CD14-positive monocyte (primary cell): ENCODE data around the gene POSTN. TPM values are rescaled to one million over a fixed set of nuclear protein-coding genes. Genes with fewer than 3 reads are reported as not detected.

ENCODE experiments used
- DNase-seq, 3 donors: peaks; one replicate each; pipeline ENCODE4 v3.0.0-alpha.2; 2011 to 2022
- H2AFZ ChIP-seq: 2 replicates; pipeline ENCODE4 v1.6.0; 2012; ENCODE audit warnings: mild to moderate bottlenecking, low read depth, low read length, inconsistent platforms; ENCODE audit not compliant: insufficient read depth, poor library complexity, severe bottlenecking
- H3K27ac ChIP-seq, 2 donors: 1 replicate in 1 of 2; 2 replicates in 1 of 2; pipeline ENCODE4 v1.5.1; 2012 to 2013; ENCODE audit warnings: low read length in 2 of 2, control low read depth in 1 of 2, inconsistent platforms in 1 of 2, low read depth in 1 of 2, mild to moderate bottlenecking in 1 of 2
- H3K27me3 ChIP-seq, 2 donors: one replicate each; pipeline versions ENCODE4 v1.6.0 to v1.6.1; 2011 to 2013; ENCODE audit warnings: low read length in 2 of 2; ENCODE audit not compliant: control insufficient read depth in 2 of 2, insufficient read depth in 2 of 2
- H3K36me3 ChIP-seq, 2 donors: replicated peaks in 1 of 2; 1 replicate in 1 of 2; 2 replicates in 1 of 2; pipeline versions ENCODE4 v1.5.1 to v1.6.1; 2012 to 2013; ENCODE audit warnings: low read length in 2 of 2, control low read depth in 1 of 2, inconsistent platforms in 1 of 2, mild to moderate bottlenecking in 1 of 2; ENCODE audit not compliant: insufficient read depth in 2 of 2, control insufficient read depth in 1 of 2
- H3K4me1 ChIP-seq, 2 donors: 1 replicate in 1 of 2; 2 replicates in 1 of 2; pipeline versions ENCODE4 v1.5.1 to v1.6.1; 2012 to 2013; ENCODE audit warnings: low read length in 2 of 2, control low read depth in 1 of 2, inconsistent platforms in 1 of 2, mild to moderate bottlenecking in 1 of 2, moderate library complexity in 1 of 2; ENCODE audit not compliant: insufficient read depth in 2 of 2, control insufficient read depth in 1 of 2
- H3K4me2 ChIP-seq: replicated peaks from 2 replicates; pipeline ENCODE3; 2012; ENCODE audit warnings: low read length, moderate library complexity, mild to moderate bottlenecking; ENCODE audit not compliant: poor library complexity, severe bottlenecking; ENCODE audit errors: extremely low read depth
- H3K4me3 ChIP-seq, 3 experiments: fragments of 200-600 bp in 1 of 3; sonication (generic) in 1 of 3; replicated peaks in 1 of 3; 1 replicate in 2 of 3; 2 replicates in 1 of 3; pipeline ENCODE4 v1.5.1; 2011 to 2013; ENCODE audit warnings: low read length in 3 of 3, mild to moderate bottlenecking in 3 of 3, control low read depth in 2 of 3, low read depth in 2 of 3, inconsistent platforms in 1 of 3, moderate library complexity in 1 of 3
- H3K79me2 ChIP-seq: 2 replicates; pipeline ENCODE4 v1.6.0; 2012; ENCODE audit warnings: mild to moderate bottlenecking, control low read depth, inconsistent platforms, low read length, moderate library complexity; ENCODE audit not compliant: insufficient read depth
- H3K9ac ChIP-seq: 2 replicates; pipeline ENCODE4 v1.6.0; 2017; ENCODE audit warnings: low read length, mild to moderate bottlenecking; ENCODE audit not compliant: insufficient read depth, poor library complexity, severe bottlenecking
- H3K9me3 ChIP-seq, 2 donors: replicated peaks in 1 of 2; 1 replicate in 1 of 2; 2 replicates in 1 of 2; pipeline versions ENCODE4 v1.5.1 to v1.6.1; 2012 to 2013; ENCODE audit warnings: low read length in 2 of 2, control low read depth in 1 of 2; ENCODE audit not compliant: control insufficient read depth in 1 of 2, insufficient read depth in 1 of 2
- H4K20me1 ChIP-seq: 2 replicates; pipeline ENCODE4 v1.6.0; 2012; ENCODE audit warnings: mild to moderate bottlenecking, low read length, control low read depth, moderate library complexity; ENCODE audit not compliant: insufficient read depth
- H3K27ac Mint-ChIP-seq, 7 donors: one replicate each; pipeline ENCODE4 v1.8.0; 2020; ENCODE audit warnings: mild to moderate bottlenecking in 7 of 7, mixed read lengths in 7 of 7, moderate library complexity in 6 of 7, inconsistent platforms in 2 of 7
- H3K27me3 Mint-ChIP-seq, 3 donors: one replicate each; pipeline ENCODE4 v1.8.0; 2021 to 2022; ENCODE audit warnings: low read depth in 3 of 3, mild to moderate bottlenecking in 3 of 3, mixed read lengths in 3 of 3, moderate library complexity in 3 of 3, inconsistent platforms in 1 of 3
- H3K36me3 Mint-ChIP-seq, 2 donors: one replicate each; pipeline ENCODE4 v1.8.0; 2020; ENCODE audit warnings: mixed read lengths in 2 of 2, inconsistent platforms in 1 of 2, mild to moderate bottlenecking in 1 of 2
- H3K4me1 Mint-ChIP-seq: one replicate; pipeline ENCODE4 v1.8.0; 2020; ENCODE audit warnings: mild to moderate bottlenecking, mixed read lengths
- H3K4me3 Mint-ChIP-seq, 2 donors: one replicate each; pipeline ENCODE4 v1.8.0; 2020; ENCODE audit warnings: mild to moderate bottlenecking in 2 of 2, mixed read lengths in 2 of 2, moderate library complexity in 1 of 2
- H3K9me3 Mint-ChIP-seq, 7 donors: one replicate each; pipeline ENCODE4 v1.8.0; 2020 to 2022; ENCODE audit warnings: mixed read lengths in 7 of 7, mild to moderate bottlenecking in 6 of 7, moderate library complexity in 6 of 7, inconsistent platforms in 2 of 7
- WGBS: methylation state at CpG from one replicate; pipeline ENCODE4 v1.1.5; 2013; ENCODE audit warnings: missing lambda C conversion rate; ENCODE audit not compliant: insufficient coverage; 5-methylcytosine and 5-hydroxymethylcytosine counted together
- intact Hi-C, 2 donors: fragments of 100-400 bp; cut with micrococcal nuclease; formaldehyde crosslinking; loops; one replicate each; pipeline versions ENCODE4 v1.15.0 to v1.15.1; 2023
- polyA plus RNA-seq, 3 donors: library from polyadenylated mRNA; depleted of rRNA in 1 of 3; unstranded in 2 of 3; stranded (reverse) in 1 of 3; fragments of 300-500 nt in 2 of 3; fragments of >200 nt in 1 of 3; fragmentation: Illumina TruSeq in 2 of 3; gene quantifications; 1 replicate in 2 of 3; 2 replicates in 1 of 3; pipeline ENCODE4 v1.2.3, GENCODE V29; 2012 to 2021
- TF ChIP-seq, protein P1 (sequence below): fragments of 200-600 bp; IDR thresholded peaks from one replicate; pipeline ENCODE4 v1.8.0; 2022; ENCODE audit warnings: antibody characterized with exemption, mild to moderate bottlenecking

POSTN gene
- polyA plus RNA-seq, 3 donors = not detected

DNA sequence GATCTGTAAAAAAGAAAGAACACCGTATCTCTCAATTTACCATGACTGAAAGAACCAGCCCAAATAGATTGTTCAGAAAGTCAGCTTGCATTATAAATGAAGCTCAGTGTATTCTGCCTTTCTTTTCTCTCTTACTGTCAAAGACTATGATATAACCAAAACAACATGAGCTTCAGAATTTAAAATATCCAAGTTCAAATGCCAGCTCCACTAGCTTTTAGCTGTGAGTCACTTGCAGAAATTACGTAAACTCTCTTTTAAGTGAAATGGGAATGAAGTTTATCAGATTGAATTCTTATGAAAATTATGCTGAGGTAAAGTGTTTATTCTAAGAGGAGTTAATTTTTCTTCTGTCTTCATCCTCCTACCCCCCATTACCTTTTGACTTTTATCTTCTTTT lies 20.0 kb upstream of the POSTN start:
- H2AFZ ChIP-seq = no peak overlapping the region
- DNase-seq = no peak
- no peak overlapping the region for H3K27ac ChIP-seq
- H3K4me3 Mint-ChIP-seq = no peak overlapping the region
- H3K36me3 ChIP-seq = no peaks in the 10 kb centered on the region
- intact Hi-C loops = no loop called here
- no peaks in the 10 kb centered on the region for H3K4me1 Mint-ChIP-seq
- no peak overlapping the region for H3K9ac ChIP-seq
- H3K4me3 ChIP-seq = no peak overlapping the region
- no peaks in the 10 kb centered on the region for H3K36me3 Mint-ChIP-seq
- no peak overlapping the region for H3K27ac Mint-ChIP-seq
- no peaks in the 10 kb centered on the region for H3K4me1 ChIP-seq
- WGBS = no CpG with 5 or more reads among the region's 2 CpGs
- TF ChIP-seq, protein P1, sequence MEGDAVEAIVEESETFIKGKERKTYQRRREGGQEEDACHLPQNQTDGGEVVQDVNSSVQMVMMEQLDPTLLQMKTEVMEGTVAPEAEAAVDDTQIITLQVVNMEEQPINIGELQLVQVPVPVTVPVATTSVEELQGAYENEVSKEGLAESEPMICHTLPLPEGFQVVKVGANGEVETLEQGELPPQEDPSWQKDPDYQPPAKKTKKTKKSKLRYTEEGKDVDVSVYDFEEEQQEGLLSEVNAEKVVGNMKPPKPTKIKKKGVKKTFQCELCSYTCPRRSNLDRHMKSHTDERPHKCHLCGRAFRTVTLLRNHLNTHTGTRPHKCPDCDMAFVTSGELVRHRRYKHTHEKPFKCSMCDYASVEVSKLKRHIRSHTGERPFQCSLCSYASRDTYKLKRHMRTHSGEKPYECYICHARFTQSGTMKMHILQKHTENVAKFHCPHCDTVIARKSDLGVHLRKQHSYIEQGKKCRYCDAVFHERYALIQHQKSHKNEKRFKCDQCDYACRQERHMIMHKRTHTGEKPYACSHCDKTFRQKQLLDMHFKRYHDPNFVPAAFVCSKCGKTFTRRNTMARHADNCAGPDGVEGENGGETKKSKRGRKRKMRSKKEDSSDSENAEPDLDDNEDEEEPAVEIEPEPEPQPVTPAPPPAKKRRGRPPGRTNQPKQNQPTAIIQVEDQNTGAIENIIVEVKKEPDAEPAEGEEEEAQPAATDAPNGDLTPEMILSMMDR = no peak
- peaks cover 0 to 2% (median 0%) of the 10 kb centered on the region in 7 donors for H3K9me3 Mint-ChIP-seq
- H3K79me2 ChIP-seq = no peaks in the 10 kb centered on the region
- peaks cover 0 to 3% of the 10 kb centered on the region in 2 donors for H3K9me3 ChIP-seq
- H3K4me2 ChIP-seq = no peak overlapping the region
- H4K20me1 ChIP-seq = no peaks in the 10 kb centered on the region
- no peaks in the 10 kb centered on the region for H3K27me3 Mint-ChIP-seq
- H3K27me3 ChIP-seq = no peaks in the 10 kb centered on the region

DNA sequence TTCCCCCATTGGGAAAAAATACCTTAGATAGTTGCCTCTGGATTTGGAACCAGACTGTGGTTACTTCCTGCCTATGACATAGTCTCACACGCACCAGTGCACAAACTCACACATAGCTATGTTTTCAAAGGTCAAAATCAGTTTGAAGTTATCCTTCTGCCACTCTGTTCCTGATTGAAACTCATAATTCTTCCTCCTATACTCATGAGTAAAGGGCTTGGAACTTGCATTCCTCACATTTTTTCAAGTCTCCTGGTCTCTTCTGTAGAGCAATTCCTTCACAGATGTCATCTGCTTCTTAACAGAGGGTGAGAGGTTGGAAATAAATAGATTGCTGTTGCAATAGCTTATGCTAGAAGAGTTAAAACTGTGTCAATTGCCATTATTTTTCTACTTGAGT lies 18.6 kb upstream of the POSTN start:
- DNase-seq = no peak
- TF ChIP-seq, protein P1 = no peak
- no peak overlapping the region for H3K9ac ChIP-seq
- H3K4me2 ChIP-seq = no peak overlapping the region
- H4K20me1 ChIP-seq = no peaks in the 10 kb centered on the region
- Mint-ChIP-seq H3K9me3 (peaks cover 0 to 2% (median 0%) of the 10 kb centered on the region in 7 donors), H3K36me3 (no peaks in the 10 kb centered on the region), H3K4me3 (no peak overlapping the region), H3K27ac (no peak overlapping the region), H3K27me3 (no peaks in the 10 kb centered on the region), H3K4me1 (no peaks in the 10 kb centered on the region)
- H3K9me3 ChIP-seq = peaks cover 0 to 3% of the 10 kb centered on the region in 2 donors
- intact Hi-C loops = no loop called here
- H3K27ac ChIP-seq = no peak overlapping the region
- H3K4me1 ChIP-seq = no peaks in the 10 kb centered on the region
- no peak overlapping the region for H2AFZ ChIP-seq
- H3K4me3 ChIP-seq = no peak overlapping the region
- H3K79me2 ChIP-seq = no peaks in the 10 kb centered on the region
- no peaks in the 10 kb centered on the region for H3K27me3 ChIP-seq
- H3K36me3 ChIP-seq = no peaks in the 10 kb centered on the region
- WGBS = 78% methylated on average over 1 of the region's 1 CpG
